Heart left ventricle (tissue), 16 donors: ENCODE results near the gene TCIRG1. TPM values are rescaled to one million over a fixed set of nuclear protein-coding genes. Genes with fewer than 3 reads are reported as not detected.

ENCODE experiments used
- ATAC-seq, 4 donors: fragments of 200-7000 bp; cut with Tn5 transposase; one replicate each; pipeline ENCODE4 v1.9.1; 2020 to 2022; ENCODE audit warnings: moderate library complexity in 4 of 4, mild to moderate bottlenecking in 3 of 4, moderate number of reproducible peaks in 1 of 4
- DNase-seq, 5 donors: peaks; one replicate each; pipeline ENCODE4 v3.0.0-alpha.2; 2020
- H3K27ac ChIP-seq, 12 donors: fragments of 200-600 bp; sonication (generic) in 4 of 12; one replicate each; pipeline versions ENCODE4 v1.5.0 to v1.8.0; 2016 to 2022; ENCODE audit warnings: mild to moderate bottlenecking in 2 of 12
- H3K27me3 ChIP-seq, 9 donors: fragments of 200-600 bp; sonication (generic) in 2 of 9; one replicate each; pipeline versions ENCODE4 v1.5.1 to v1.8.0; 2016 to 2022; ENCODE audit warnings: mild to moderate bottlenecking in 3 of 9
- H3K36me3 ChIP-seq, 9 donors: fragments of 200-600 bp; sonication (generic) in 2 of 9; one replicate each; pipeline versions ENCODE4 v1.5.0 to v1.8.0; 2018 to 2022; ENCODE audit warnings: mild to moderate bottlenecking in 2 of 9
- H3K4me1 ChIP-seq, 12 donors: fragments of 200-600 bp; sonication (generic) in 4 of 12; one replicate each; pipeline versions ENCODE4 v1.5.0 to v1.8.0; 2016 to 2022; ENCODE audit warnings: mild to moderate bottlenecking in 3 of 12
- H3K4me3 ChIP-seq, 12 donors: fragments of 200-600 bp; sonication (generic) in 4 of 12; one replicate each; pipeline versions ENCODE4 v1.5.0 to v1.8.0; 2017 to 2022; ENCODE audit warnings: mild to moderate bottlenecking in 9 of 12, moderate library complexity in 4 of 12
- H3K9me3 ChIP-seq, 12 donors: fragments of 200-600 bp; sonication (generic) in 4 of 12; one replicate each; pipeline versions ENCODE4 v1.5.0 to v1.8.0; 2016 to 2022; ENCODE audit warnings: mild to moderate bottlenecking in 1 of 12
- CTCF ChIP-seq, 12 donors: fragments of 200-600 bp; sonication (generic) in 4 of 12; IDR thresholded peaks; one replicate each; pipeline versions ENCODE4 v1.5.0 to v1.8.0; 2018 to 2022; ENCODE audit warnings: antibody characterized with exemption in 12 of 12, mild to moderate bottlenecking in 5 of 12
- POLR2A ChIP-seq, 2 donors: fragments of 450-650 bp; IDR thresholded peaks; one replicate each; pipeline ENCODE4 v1.6.1; 2017; ENCODE audit warnings: antibody characterized with exemption in 2 of 2, mild to moderate bottlenecking in 2 of 2, moderate library complexity in 2 of 2
- whole genome bisulfite sequencing, 4 donors: extraction: QIAGEN DNeasy Blood & Tissue Kit in 2 of 4; methylation state at CpG; one replicate each; pipeline versions ENCODE4 v1.1.5 to v1.1.7; 2013 to 2018; 5-methylcytosine and 5-hydroxymethylcytosine counted together
- intact Hi-C, 10 donors: fragments of 100-400 bp; cut with DNase I; formaldehyde crosslinking; loops; one replicate each; pipeline versions ENCODE4 v1.11.1 to v1.14.2; 2022
- polyA plus RNA-seq, 2 donors: library from polyadenylated mRNA; stranded (reverse); fragments of 200-250 nt; gene quantifications; one replicate each; pipeline ENCODE4 v1.2.3, GENCODE V29; 2013
- total RNA-seq, 9 donors: library from RNA; depleted of rRNA in 2 of 9; stranded (reverse); fragments of >200 nt in 2 of 9; fragmentation: NEBNext Ultra II Directional in 3 of 9; extraction: Animal tissue kit (Norgen Biotek cat#: 25700) in 3 of 9; gene quantifications; one replicate each; pipeline versions ENCODE4 v1.1.0 to v1.2.4, GENCODE V29; 2016 to 2023
- donor health status: ischemic (EF 13 %, LVEDD 7.1; RV severe dilation, severe dysfunction).
- donor health status: healthy with polysubstance abuse.
- donor health status: DM: no; HTN: yes; CAD: no.
- donor health status: DM: no; HTN: no; CAD: no.
- donor health status: ischemic (EF 25% LVEDD 6.9; RV normal size, moderate dysfunction).
- donor health status: ischemic (EF 25% LVEDD 5.7; RV mildly dilated, moderate dysfunction).
- donor health status: healthy.
- donor health status: DM: yes; HTN: yes; CAD: no.
- donor health status: ischemic (EF 35%, LVEDD 5.7; RV mildly dilated, moderate dysfunction).
- donor health status: nonischemic (EF 11% LVEDD 7.7; RV severe dilation, severe dysfunction).
- donor health status: DM: yes; HTN: yes; CAD: no.
- donor health status: PGD.
- donor health status: ischemic (EF 29% LVEDD 5.4; RV normal size, mild dysfunction).
- donor health status: nonischemic (EF 23%, LVEDD 6.1; RV moderate dilation, normal function).

The TCIRG1 gene
- total and polyA plus RNA-seq, 11 donors, result 10.2 to 88.7 (median 25.5) TPM

DNA sequence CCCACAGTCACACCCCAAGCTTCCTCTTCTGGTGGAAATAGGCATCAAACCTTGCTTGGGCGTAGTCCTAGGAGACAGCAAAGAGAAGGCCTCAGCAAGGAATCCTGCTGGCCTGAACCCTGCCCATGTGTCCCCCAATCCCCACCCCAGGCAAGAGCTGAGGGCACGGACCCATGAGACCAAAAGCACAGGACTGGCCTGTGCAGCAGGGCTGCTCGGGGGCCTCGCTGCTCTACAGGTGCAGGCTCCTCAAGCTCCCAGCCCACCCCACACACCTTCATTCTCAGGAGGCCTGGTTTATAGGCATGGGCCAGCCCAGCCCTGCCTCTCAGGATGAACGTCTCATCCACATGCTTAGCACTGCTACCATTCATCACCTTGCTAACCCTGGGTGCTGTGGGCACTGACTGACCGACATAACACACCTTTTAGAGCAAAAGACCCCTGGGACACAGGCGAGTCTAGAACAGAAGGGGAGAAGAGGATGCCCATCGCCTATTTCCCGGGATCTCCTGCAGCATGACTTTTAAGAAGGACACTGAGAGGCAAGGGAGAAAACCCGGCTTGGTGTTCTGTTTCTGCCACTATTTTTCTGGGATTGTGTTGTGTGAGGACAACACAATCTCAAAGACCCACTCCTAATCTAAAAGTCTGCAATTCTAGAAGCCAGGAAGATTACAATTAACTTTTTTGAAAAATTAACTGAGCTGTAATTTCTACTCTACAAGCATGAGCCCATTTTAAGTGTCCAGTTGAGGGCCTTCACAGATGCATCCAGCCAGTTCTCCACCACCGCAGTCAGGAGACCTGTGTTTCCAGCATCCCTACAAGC lies 15.4 kb downstream of the TCIRG1 start:
- ATAC-seq (no peak), DNase-seq (no peak)
- H3K9me3 ChIP-seq, result no peaks in the 10 kb centered on the region
- no peaks in the 10 kb centered on the region for H3K27me3 ChIP-seq
- peaks cover 0 to 58% (median 33%) of the 10 kb centered on the region in 9 donors for H3K36me3 ChIP-seq
- intact Hi-C loops, result no loop called here
- no peak overlapping the region for H3K4me3 ChIP-seq
- TF ChIP-seq POLR2A (IDR thresholded peaks at IDR 0.05) (no peak), CTCF (IDR thresholded peaks at IDR 0.05) (no peak)
- H3K27ac ChIP-seq, result no peak overlapping the region
- 86 to 93% (median 93%) methylated on average over 9 to 11 of the region's 11 CpGs for WGBS, 4 donors
- peaks cover 0 to 4% (median 0%) of the 10 kb centered on the region in 12 donors for H3K4me1 ChIP-seq

DNA sequence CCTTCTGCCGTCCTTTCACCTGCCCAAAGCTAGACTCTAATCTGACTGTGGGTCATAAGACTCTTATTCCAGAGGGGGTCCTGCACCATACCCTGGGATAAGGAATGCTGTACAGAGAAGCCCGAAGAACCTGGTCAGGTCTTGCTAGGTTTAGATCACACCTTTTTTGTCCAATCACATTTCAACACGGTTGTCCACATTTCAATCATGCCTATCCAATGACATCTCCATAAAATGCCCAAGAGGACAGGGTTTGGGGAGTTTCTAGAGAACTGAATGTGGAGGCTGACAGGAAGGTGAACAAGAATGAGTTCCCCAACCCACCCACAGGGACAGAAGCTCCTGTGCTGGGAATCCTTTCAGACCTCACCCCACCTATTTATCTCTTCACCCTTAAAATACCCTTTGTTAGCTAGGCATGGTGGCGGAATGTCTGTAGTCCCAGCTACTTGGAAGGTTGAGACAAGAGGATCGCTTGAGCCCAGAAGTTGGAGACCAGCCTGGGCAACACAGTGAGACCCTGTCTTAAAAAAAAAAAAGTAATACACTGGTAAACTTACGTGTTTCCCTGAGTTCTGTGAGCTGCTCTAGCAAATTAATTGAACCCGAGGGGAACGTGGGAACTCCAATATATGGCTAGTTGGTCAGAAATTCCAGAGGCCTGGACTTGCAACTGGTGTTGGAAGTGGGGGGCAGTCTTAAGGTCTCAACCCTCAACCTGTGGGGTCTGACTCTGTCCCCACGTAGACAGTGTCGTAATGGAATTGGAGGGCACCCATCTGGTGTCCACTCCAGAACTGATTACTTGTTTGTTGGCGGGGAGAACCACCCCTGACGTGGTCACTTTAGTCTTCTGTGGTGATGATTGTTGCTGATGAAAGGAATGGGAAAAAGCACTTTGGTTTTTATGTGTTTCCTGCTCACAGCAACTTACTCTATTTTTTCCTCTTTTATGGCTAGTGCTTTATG lies 17.8 kb downstream of the TCIRG1 start:
- Histone ChIP-seq H3K4me3 (no peak overlapping the region), H3K9me3 (no peaks in the 10 kb centered on the region), H3K27ac (no peak overlapping the region), H3K36me3 (peaks cover 0 to 53% (median 28%) of the 10 kb centered on the region in 9 donors), H3K4me1 (no peaks in the 10 kb centered on the region), H3K27me3 (no peaks in the 10 kb centered on the region)
- DNase-seq, result no peak
- intact Hi-C loops, result no loop called here
- 88 to 91% (median 89%) methylated on average over 12 of the region's 12 CpGs for WGBS, 4 donors
- TF ChIP-seq CTCF (IDR thresholded peaks at IDR 0.05) (no peak), POLR2A (IDR thresholded peaks at IDR 0.05) (no peak)
- ATAC-seq, result no peak

- Histone ChIP-seq H3K27ac (no peak overlapping the region), H3K36me3 (peaks cover 0 to 53% (median 36%) of the 10 kb centered on the region in 9 donors), H3K9me3 (no peaks in the 10 kb centered on the region), H3K27me3 (no peaks in the 10 kb centered on the region), H3K4me1 (no peaks in the 10 kb centered on the region), H3K4me3 (no peak overlapping the region)
- no peak for TF ChIP-seq CTCF (IDR thresholded peaks at IDR 0.05)
- no peak for TF ChIP-seq POLR2A (IDR thresholded peaks at IDR 0.05)
- WGBS, 4 donors, result 94 to 98% (median 96%) methylated on average over 4 of the region's 4 CpGs
- ATAC-seq (no peak), DNase-seq (no peak)
- intact Hi-C loops, result no loop called here
Measured at GRCh38 chr11:68057807-68058206, 19.0 kb downstream of the TCIRG1 start.

GRCh38 chr11:68061508-68061907 lies 22.7 kb downstream of the TCIRG1 start:
- WGBS, 4 donors, result 92 to 95% (median 93%) methylated on average over 7 of the region's 7 CpGs
- intact Hi-C loops, result loop anchor here in 1 of 10 donors (10.0 kb wide), 1 partner anchor 113 kb away; no protein-coding TSS in a partner anchor
- no peak for TF ChIP-seq CTCF (IDR thresholded peaks at IDR 0.05)
- TF ChIP-seq POLR2A (IDR thresholded peaks at IDR 0.05), result no peak
- Histone ChIP-seq H3K4me1 (peaks cover 0 to 14% (median 0%) of the 10 kb centered on the region in 12 donors), H3K27me3 (no peaks in the 10 kb centered on the region), H3K36me3 (peaks cover 0 to 83% (median 47%) of the 10 kb centered on the region in 9 donors), H3K4me3 (no peak overlapping the region), H3K27ac (no peak overlapping the region), H3K9me3 (no peaks in the 10 kb centered on the region)
- no peak for DNase-seq
- no peak for ATAC-seq
